Glomerular endothelial cell (primary cell): ENCODE results near the gene HDHD5. TPM values are rescaled to one million over a fixed set of nuclear protein-coding genes. Genes with fewer than 3 reads are reported as not detected.

ENCODE experiments used
- DNase-seq: peaks from one replicate; pipeline ENCODE4 v3.0.0-alpha.2; 2011; ENCODE audit warnings: low read depth, low spot score; ENCODE audit errors: extremely low read depth
- total RNA-seq: library from RNA; depleted of rRNA; stranded (reverse); fragments of >200 nt; gene quantifications from 2 replicates; pipeline ENCODE4 v1.2.3, GENCODE V29; 2015

Gene HDHD5
- total RNA-seq, result 43.7 and 48.1 TPM in 2 replicates

DNA sequence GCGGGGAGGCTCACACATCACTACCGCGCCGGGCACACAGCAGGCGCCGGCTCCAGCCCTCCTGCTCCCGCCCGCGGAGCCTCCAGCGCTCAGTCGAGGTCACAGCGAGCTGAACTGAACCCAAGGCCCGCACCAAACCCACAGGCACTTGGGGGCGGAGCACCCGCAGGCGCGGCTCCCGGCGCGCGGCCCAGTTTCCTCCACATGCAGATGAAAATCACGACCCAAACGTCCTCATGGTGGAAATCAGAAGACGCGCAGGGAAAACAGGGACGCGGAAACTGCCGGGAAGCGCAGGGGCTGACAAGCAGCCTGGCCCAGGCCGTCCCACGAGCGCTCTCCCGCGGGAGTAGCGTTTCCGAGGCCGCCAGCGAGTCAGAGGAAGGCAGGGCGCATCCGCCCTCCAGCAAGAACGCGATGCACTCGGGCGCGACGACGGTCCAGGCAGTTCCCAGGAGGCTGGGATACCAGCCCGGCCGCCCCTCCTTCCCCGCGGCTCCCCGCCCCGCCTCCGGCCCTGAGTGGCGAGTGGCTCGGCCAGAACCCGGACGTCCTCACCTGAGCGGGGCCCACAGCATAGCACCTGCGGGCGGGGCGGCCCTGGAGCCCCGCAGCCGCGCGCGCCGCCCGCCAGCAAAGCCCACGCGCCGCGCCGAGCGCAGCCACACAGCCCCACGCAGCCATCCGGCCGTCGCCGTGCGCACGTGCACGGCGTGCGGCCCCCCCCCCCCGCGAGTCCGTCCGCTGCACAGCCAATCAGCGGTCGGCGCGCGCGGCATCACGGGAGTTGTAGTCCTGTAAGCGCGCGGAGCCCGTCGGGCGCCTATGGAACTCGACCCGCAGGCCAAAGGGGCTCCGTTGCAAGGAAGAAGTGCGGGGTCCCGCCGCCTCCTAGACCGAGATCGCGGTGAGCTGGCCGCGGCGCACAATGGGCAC lies at the start of gene HDHD5:
TSS of gene HDHD5 (minus strand) at position 710 of the 936 bp plus-strand sequence. CDS start at position 684, 26 bp downstream.
- no peak for DNase-seq

DNA sequence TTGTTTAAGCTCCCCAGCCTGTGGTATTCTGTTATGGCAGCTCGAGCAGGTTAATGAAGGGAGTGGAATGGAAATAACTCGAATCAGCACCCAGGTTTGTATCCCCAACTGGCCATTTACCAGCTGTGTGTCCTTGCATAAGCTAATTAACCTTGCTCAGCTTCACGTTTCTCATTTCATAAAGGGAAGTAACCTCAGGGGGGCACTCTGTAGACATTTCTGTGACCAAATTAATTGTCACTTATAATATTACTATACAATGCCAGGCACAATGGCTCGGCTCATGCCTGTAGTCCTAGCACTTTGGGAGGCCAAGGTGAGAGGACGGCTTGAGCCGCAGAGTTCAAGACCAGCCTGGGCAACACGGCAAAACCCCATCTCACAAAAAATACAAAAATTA lies 46.4 kb upstream of the HDHD5 start:
- DNase-seq, result no peak

DNA sequence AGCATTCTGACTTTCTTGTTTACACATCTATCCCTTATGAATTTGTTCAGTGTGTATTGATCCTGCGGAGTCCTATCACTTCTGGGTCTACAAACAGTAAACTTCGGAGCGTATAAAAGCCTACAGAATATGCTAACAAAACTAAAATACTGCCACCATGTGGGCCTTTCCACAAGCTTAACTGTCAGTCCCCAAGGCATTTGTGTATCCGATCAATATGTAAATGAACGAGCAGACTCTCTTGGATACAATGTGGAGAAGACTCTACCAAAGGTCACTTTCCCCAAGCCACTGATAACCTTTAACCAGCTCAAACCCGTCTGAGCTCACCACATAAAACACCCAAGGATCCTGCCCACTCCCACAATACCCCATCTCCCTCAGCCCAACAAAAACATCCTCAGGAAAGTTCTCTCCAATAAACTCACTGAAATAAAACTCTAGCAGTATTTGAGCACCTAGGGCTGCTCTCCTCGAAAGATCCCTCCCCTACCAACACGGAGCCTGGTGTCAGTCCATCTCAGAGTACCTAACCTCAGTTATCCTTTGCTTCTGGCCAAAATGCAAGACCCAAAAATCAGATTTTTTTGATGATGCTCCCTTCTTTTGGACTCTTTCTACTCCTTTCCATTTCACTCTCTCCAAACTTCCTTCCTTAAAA lies 42.3 kb upstream of the HDHD5 start:
- no peak for DNase-seq

DNA sequence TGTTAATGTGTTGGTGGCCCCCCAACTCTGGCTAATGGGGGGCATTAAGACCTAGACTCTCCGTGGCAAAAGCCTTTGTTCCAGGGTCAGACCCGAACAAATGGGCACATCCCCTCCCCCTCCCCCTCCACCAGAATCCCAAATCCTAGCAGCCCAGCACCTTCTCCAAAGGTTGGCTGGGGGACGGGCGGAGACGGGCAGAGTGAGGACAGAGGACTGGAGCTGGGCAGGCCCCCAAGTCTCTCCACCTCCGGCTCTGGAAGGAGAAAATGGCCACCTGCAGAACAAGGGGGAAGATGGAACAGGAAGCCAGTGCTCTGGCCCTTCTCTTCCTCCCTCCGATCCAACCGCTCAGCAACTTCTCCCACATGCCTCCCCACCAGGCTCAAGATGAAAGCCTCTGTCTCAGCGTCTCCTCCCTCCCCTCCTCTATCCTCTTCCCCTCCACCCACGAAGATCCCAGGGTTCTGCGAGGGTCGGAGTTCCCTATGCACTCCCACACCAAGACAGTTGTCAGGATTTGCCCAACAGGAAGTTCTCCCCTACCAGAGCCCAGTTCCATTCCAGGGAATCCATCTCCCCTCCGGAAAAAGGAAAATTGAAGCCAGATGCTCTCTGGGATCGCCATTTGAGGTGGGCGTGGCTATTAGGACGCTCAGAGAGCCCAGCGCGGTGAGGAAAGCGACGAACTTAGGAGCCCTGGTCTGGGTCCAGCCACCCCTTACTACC lies 40.1 kb upstream of the HDHD5 start:
- no peak for DNase-seq

DNA sequence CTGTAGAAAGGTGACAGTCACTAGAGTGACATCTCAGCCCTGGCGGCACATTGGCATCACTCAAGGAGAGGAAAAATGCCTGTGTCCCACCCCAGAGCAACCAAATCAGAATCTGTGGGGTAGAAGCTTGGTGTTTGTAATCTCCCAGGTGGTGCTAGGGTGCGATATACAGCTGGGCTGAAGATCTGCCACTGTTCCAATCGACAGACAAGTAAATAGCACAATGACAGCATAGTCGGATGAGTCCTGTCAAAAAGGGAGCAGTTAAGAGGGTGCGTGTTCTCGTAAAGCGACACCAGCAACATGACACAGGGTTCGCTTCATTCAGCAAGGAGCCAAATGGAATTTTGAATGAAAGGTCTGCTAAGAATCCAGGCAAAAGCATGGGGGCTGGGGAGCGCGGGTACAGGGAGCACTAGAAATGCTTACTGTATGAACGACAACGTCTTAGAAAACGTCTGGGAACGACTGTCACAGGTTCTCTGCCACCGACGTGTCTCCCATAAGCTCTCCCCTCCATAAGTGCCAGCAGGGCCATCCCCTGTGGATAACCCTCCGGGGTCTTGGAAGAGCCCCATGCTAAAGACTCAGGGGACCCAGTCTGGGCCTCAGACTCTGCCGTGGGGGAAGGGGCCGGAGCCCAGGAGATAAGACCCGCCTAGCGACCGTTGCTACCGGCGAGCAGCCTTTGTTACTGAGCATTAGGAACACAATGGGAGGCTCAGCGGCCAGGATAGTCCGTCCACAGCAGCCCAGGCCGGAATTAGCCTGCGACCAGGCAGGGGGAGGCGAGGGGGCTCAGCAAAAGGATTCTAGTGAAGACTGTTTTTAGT lies 39.3 kb upstream of the HDHD5 start:
- DNase-seq, result no peak

DNA sequence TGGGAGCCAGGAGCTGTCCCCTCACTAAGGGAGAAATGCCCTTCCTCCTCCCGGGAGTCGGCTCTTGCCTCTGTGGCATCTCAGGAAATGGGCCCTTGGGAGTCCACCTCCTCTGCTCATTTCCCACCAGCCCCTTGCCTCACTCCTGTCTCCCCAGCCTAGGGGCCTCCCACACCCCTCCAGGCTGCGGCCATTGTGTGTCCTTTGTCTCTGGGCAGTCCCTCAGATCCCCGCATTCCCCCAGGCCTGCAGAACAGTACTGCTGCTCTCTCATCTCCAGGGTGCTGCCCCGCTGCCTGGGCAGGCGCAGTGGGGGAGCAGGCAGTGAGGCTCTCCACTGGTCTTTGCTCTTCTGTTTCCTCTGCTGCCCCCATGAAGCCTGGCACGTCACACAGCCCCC lies 35.1 kb upstream of the HDHD5 start:
- no peak for DNase-seq

DNA sequence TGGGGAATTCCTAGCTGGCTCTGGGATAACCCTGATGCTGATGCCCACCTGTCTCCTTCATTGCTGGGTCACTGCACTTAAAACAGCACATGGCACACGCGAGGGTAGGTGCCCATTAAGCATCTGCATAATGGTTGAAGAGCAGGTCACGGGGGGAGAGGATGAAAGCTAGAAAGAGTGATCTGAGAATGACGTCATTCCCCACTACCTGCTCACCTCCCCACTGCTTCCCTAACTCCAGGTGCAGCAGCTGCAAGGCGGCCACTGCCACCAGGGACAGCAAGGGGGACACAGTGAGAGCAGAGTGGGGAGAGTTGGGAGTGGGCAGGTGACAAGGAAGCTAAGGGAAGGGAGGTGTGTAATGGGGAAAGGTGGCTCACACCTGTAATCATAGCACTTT lies 33.1 kb upstream of the HDHD5 start:
- DNase-seq, result no peak

DNA sequence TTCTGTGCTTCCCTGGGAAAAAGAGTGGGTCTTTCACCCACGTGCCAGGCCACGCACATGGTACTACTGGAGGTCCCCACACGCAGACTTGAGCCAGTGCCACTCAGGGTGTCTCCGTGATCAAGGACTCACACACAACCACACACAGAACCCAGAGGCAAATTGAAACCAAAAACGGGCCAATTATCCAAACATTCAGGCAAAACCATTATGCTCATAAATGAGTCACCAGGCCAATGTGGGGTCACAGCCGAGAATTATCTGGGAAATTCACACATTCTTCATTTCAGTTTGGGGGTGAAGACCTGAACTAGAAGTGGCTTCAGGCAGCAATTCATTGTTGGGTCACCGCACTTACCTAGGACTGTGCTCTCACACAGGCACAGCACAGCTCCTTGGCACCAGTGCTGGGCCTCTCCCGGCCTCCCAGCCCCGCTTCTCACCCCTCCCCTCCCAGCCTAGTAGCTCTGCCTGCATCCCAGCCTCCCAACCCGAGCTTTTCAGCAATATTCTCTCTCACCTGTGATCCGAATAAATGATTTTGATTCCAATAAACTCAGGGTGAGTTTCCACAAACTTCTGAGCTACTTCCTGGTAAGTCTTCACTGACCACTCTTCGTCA lies 32.2 kb upstream of the HDHD5 start:
- no peak for DNase-seq

DNA sequence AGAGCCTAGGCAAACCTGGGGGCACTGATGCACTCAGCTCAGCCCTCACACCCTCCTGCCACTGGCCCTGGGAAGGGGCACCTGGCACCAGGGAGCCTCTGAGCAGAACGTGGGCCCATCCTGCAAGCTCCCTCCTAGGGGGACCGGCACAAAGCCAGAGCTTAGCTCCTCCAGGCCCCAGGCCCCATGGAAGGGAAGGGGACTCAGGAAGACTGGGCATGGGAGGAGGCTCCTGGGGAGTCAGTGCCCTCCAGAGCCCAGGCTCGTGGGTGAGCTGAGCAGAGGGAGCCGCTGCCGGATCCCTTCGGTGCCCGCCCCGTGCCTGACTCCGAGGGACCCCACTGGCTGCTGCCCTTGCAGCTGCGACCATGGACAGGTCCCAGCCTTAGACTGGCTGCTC lies 31.6 kb upstream of the HDHD5 start:
- DNase-seq, result no peak

DNA sequence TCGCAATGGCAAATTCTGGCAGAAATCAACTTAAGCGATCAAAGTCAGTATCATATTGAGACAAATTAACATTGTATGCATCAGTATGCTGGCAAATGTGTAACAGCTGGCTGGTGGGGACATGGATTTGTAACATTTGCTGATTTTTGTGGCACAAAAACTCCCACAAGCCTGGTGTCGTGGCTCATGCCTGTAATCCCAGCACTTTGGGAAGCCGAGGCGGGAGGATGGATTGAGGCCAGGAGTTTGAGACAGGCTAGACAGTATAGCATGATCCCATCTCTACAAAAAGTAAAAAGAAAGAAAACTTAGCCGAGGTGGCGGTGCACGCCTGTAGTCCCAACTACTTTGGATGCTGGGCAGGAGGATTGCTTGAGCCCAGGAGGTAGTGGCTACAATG lies 17.6 kb upstream of the HDHD5 start:
- no peak for DNase-seq

DNA sequence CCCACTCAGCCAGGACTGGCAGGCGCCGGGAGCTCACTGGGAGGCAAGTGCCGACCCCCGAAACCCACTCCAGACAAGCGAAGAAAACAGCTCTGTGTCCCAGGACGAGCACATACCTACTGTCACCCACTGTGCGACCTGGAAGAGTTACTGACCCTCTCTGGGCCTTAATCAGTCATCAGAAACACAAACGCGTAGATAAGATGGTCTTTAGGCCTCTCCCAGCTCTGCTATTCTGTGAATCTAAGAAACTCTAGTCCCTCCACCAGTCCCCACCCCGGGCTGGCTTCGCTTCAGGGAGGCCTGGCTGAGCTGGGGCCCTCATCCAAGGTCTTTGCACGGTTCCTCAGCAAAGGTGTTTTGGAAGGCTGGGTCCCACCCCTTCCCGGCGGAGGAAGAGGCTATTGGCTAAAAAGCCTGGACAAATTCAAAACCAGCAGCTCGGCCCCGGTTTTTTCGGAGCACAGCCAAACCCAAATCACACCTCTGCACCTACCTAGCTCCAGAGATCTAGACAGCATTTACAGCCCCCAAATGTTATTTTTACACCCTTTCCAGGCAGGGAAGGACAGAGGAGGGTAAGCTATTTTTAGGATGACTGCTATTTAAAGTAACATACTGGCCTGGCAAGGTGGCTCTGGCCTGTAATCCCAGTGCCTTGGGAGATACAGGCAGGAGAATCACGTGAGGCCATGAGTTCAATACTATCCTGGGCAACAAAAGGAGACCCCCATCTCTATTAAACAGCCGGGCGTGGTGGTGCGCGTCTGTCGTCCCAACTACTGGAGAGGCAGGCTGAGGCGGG lies 13.2 kb upstream of the HDHD5 start:
- DNase-seq, result no peak

DNA sequence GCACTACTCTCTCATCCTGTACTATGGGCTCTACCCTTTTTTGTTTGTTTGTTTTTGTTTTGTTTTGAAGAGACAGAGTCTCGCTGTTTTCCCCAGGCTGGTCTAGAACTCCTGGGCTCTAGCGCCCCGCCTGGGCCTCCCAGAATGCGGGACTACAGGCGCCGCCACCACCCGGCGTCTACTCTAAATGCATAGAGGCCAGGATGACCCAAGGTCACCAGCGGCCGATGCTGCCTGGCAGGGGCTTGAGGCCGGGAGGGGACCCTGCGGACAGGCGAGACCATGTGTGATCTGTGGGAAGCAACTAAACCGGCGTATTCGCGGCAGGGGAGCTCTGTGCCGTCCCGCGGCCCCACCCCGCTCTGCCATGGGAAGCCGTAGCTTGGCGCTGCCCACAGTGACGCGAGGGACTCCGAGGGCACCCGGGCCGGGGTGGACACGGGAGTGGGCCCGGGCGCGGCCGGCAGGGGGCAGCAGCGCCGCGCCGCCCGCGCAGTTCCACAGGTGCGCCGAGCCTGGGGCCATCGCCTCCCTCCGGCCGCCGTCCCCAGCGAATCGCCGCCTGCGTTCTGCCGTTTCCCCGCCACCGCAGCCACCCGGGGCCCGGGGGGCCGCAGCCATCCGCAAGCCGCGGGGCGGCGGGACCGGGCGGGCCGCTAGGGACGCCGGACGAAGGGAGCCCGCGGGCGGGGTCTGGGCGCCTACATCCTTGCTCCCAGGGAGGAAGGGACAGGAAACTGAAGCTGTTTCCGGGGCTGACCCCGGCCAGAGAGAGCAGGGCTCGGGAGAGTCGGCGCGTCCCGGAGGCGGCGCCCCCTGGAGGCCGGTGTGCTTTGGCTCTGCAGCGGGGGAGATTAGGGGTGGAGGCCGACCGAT lies 12.3 kb upstream of the HDHD5 start:
- DNase-seq, result no peak

DNA sequence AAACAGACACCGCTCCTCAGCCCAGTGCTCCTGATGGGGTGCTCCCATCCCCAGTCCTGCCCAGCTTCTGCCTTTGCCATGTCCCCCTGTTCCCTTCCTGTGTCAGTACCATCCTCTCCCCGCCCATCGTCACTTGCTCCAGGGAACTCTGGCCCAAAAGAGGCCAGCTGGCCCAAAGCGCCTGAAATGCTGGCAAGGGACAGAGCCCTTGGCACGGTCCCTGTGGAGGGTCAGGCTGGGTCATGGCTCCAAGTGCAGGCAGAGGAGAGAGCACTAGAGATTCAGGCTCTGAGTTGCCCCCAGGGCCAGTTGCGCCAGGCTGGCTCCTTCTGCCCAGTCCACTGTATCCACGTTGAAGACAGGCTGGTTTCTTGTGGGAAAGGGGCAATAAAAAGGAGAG lies 8.4 kb upstream of the HDHD5 start:
- no peak for DNase-seq

DNA sequence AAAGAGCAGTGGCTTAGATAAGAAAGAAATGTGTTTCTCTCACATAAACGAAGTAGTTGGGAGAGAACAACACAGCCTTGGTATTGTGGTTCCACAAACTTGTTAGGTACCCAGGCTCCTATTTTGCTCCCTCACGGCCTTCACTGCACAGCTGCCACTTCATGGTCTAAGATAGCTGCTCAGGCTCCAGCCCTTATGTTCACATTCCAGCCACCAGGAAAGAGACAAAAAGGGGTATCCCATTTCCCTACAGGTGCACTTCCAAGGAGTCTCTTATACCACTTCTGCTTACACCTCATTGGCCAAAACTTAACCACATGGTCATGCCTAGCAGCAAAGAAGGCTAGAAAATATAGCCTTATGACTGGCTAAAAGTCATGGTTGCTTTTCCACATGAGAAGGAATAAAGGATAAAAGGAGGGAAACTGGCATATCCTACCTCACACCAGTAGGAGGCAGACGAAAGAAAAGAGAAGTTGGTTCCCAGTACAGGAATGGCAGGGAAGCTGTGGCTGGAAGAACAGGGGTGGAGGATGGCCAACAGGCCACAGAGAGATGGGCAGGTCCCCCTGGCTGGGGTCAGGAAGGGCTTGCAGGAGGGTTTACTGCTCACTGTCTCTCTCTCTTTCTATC lies 5.4 kb upstream of the HDHD5 start:
- DNase-seq, result no peak

DNA sequence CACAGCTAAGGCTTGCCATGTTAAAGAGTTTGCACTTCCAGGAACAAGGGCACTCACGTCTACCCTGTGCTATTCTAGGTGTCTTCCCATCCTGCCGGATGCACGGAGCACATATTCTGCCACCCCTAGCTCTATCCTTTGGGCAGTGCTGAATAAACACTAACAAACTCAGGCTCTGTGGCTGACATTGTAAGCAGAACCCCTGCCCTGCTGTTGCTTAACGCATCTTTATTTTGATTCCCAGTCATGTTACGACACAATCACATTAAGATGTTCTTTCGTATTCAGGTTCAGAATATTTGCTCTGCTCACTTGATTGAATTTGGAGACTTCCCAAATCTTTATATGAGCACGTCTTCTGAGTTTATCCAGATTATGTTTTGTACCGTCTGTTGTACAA lies 3.7 kb upstream of the HDHD5 start:
- no peak for DNase-seq

DNA sequence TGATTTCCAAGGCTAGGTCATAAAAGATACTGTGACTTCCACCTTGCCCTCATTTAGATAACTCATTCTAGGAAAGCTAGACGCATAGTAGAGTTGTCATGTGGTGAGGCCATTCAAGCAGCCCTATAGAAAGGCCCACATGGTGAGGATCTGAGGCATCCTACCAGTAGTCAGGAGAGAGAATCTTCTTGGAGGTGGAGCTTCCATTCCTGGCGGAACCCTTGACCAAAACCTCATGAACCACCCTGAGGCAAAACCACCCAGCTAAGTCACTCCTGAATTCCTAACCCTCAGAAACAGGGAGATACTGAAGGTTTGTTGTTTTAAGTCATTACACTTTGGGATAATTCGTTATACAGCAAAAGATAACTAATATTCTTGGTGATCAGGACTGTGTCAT lies 2.9 kb upstream of the HDHD5 start:
- DNase-seq, result no peak

DNA sequence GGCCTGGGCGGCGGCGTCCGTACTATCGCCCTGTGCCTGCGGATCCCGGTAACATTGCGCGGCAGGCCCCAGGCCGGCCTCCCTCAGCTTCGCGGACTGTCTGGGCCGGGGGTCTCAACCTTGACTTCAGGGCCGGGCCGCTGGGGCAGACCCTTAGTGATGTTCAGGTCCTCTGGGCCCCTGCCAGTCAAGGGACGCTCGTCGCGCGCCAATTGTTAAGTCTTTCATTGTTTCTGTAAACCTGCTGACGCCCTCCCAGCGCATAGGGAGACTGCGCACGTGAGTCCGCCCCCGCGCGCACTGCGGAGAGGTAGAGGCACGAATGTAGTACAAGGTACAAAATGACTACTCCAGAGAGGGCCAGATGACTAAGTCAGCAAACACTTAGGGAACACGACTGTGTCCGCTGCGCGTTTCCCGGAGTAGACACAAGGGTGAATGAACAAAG lies 451 bp upstream of the HDHD5 start:
- DNase-seq, result no peak

DNA sequence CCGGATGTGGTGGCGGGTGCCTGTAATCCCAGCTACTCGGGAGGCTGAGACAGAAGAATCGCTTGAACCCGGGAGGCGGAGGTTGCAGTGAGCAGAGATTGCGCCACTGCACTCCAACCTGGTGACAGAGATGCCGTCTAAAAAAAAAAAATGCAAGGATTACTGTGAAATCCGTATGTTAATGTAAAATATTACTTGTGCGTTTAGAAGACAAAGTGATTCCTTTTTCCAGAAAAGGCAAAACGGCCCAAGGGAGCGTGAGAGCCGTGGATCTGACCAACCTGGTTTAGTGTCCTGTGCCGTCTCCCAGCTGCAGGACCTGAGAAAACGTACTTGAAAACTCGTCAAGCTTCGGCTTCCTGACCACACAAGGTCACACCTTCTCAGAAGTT lies 905 bp downstream of the HDHD5 start:
- DNase-seq, result no peak
